ENCODE results near the gene FLNC. TPM values are rescaled to one million over a fixed set of nuclear protein-coding genes. Genes with fewer than 3 reads are reported as not detected.

The FLNC gene, protein sequence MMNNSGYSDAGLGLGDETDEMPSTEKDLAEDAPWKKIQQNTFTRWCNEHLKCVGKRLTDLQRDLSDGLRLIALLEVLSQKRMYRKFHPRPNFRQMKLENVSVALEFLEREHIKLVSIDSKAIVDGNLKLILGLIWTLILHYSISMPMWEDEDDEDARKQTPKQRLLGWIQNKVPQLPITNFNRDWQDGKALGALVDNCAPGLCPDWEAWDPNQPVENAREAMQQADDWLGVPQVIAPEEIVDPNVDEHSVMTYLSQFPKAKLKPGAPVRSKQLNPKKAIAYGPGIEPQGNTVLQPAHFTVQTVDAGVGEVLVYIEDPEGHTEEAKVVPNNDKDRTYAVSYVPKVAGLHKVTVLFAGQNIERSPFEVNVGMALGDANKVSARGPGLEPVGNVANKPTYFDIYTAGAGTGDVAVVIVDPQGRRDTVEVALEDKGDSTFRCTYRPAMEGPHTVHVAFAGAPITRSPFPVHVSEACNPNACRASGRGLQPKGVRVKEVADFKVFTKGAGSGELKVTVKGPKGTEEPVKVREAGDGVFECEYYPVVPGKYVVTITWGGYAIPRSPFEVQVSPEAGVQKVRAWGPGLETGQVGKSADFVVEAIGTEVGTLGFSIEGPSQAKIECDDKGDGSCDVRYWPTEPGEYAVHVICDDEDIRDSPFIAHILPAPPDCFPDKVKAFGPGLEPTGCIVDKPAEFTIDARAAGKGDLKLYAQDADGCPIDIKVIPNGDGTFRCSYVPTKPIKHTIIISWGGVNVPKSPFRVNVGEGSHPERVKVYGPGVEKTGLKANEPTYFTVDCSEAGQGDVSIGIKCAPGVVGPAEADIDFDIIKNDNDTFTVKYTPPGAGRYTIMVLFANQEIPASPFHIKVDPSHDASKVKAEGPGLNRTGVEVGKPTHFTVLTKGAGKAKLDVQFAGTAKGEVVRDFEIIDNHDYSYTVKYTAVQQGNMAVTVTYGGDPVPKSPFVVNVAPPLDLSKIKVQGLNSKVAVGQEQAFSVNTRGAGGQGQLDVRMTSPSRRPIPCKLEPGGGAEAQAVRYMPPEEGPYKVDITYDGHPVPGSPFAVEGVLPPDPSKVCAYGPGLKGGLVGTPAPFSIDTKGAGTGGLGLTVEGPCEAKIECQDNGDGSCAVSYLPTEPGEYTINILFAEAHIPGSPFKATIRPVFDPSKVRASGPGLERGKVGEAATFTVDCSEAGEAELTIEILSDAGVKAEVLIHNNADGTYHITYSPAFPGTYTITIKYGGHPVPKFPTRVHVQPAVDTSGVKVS (N-terminal part only)
- 239 TPM for polyA plus RNA-seq (2013, experiment 1 of 2; ENCODE audit: insufficient read length)
- 157 TPM for polyA plus RNA-seq (2013, experiment 2 of 2; ENCODE audit: insufficient read length)

DNA sequence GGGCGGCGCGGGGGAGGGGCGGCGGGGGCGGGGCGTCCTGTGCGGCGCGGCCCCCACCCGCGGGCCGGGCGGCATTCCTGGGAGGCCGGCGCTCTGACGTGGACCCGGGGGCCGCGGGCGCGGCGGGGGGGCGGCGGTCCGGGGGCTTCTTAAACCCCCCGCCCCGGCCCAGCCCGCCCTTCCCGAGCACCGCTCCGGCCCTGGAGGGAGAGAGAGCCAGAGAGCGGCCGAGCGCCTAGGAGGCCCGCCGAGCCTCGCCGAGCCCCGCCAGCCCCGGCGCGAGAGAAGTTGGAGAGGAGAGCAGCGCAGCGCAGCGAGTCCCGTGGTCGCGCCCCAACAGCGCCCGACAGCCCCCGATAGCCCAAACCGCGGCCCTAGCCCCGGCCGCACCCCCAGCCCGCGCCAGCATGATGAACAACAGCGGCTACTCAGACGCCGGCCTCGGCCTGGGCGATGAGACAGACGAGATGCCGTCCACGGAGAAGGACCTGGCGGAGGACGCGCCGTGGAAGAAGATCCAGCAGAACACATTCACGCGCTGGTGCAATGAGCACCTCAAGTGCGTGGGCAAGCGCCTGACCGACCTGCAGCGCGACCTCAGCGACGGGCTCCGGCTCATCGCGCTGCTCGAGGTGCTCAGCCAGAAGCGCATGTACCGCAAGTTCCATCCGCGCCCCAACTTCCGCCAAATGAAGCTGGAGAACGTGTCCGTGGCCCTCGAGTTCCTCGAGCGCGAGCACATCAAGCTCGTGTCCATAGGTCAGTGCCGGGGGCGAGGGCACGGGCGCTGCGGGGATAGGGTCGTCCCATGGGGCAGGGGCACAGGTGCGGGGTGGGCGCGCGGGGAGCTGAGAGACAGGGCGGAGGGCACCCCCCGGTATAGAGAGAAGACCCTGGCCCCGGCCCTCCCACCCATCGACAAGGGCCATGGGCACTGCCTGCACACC, at the start of gene FLNC:
TSS of gene FLNC (plus strand) at position 176 of the 947 bp plus-strand sequence. CDS start at position 408, 232 bp downstream.
- DNase-seq, result peak; percentile 80

DNA sequence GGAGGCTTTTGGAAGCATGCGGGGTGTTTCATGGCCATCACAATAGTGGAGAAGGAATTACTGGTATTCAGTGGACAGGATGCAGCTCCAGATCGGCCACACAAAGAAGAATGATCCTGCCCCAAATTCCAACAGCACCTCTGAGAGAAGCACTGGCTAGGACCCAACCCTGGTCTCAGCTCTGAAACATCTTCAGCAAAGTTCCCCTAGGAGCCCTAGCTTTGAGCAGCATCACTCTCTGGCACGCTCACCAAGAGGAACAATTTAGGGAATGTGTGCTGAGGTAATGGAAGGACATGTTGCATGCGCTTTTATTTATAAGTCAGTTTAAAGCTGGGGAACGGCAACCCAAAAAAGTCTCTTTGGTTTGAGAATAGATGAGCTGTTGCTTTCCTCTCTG, 49.1 kb upstream of the FLNC start:
- peak; percentile 83 for DNase-seq

DNA sequence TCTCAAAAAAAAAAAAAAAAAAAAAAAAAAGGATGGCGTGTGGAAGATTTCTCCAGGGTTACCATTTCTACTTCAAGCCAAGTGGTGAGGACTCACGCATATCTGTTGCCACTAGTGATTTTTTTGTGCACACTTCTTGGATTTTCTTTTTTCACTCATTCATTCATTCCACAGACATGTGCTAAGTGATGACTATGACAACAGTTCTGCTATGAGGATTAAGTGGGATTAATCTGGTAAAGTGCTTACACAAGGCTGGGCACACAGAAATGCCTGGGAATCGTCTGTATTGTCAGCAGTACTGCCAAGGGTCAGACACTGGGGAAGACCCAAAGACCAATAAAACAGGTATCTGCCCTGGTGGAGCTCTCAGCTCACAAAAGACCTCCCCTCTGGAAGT, 48.4 kb upstream of the FLNC start:
- DNase-seq, result no peak

DNA sequence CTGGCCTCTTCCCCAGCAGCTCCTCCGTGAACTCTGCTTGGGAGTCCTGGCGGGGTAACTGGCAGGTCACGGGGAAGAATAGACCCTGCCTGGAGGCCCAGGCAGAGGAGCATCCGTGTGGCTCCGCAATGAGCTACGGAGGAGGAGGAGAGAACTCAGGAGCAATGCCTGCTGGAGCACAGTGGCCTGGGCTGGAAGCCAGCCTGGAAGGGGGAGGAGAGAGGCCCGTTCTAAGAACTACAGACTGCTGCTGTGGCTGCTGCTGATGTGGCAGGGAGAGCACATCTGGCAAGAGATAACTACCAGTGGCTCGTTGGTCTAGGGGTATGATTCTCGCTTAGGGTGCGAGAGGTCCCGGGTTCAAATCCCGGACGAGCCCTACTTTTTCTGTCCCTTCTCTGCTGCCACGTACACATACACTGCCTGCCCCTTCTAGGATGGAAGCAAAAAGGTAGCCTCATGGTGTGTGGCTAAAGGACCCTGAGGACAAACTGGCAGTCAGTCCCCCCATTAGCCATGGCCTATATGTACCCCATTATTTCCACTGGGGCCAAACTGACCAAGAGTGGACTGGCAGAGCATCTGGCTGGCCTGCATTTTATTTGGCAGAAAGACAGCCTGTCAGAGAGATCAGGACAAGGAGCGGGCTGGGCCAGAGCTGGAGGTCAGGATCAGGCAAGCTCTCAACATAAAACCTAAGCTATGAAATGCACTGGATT, 46.9 kb upstream of the FLNC start:
- DNase-seq, result peak; percentile 86

DNA sequence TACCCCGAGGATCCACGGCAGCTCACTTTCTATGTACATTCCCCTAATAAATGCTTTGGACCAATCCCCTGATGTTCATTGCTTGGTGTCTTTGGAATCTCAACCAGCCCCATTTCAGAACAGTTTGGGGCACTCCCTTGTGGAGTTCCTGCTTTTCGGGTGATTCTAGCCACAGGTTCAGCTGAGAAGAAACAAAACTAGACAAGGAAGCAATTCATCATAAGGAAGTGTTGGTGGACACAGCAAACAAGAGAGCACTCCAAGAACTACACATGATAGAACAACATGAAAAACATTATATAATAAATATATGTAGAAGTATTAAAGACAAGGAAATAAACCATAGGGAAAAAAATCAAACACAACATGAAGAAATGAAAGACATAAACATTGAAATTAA, 44.5 kb upstream of the FLNC start:
- DNase-seq, result no peak

DNA sequence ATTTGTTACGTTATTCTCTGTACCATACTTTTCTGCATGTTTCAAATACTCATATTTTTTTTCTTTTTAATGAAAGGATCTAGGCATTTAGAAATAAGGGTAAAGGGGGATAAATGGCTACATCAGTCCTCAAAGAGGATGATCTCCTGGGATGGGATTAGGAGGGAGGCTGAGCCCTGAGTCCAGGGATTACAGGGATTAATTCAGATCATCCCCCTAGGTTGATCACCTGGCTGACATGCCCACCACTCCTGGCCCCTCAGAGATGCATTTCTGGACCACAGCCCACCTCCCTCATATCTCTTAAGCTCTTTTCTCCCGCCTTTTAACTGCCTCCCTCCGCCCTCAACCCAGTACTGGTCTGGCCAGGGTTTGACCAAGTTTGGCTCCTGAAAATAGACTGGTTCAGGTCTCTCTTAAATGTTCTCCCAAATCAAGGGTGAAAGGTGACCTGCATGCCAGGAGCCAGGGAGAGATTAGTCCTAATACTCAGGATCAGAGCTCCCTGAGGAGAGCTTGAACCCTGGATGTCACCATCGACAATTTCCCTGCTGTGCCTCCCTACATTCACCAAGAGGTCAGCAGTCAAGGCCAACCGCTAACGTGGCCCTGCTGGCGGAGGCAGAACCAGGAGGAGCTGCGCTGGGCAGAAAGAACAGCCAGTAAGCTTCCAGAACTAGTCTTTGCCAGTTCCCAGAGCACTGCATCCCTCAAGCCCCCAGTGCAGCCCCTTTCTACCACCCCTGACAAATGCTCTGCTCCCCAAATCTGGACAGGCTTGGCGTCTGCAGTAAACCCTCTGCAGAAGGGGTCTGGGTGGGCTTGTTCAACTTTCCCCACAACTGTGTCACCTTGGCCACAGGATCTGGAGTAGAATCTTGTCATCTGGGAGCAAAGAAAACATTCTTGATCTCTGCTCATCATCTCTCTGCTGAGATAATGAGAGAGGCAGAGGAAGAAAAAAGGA, 41.5 kb upstream of the FLNC start:
- DNase-seq, result no peak

DNA sequence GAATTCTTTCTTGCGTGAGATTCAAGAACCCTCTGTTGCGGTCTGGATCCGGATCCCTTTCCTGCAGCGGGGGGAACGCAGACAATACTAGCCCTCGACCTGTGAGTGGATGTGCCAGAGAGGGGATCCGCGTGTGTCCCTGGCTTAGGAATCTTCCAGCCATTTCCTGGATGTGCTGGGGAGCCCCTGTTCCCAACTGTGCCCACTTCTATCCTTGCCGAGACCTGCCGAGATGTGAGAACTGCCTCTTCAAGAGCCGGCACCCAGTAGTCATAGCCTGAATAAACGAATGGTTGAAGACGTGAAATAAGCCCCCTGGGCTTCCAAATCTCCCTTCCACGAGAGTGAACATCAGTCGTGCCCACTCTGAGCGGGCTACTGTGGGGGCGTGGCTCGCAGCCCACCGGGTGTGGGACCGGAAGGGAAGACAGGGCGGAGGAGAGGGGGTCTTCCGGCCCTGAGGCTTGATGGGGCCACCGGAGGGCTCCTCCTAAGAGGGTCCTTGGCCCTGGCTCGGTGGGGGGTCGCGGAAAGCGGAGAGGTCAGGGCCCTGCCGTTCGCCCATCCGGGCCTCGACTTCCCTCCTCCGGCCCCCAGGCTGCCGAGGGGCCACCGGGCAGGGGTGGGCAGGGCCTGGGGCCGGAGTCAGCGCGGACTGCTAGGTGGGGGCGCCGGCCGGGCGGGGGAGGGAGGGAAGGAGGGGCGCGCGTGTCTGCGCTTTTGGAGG, 39.7 kb upstream of the FLNC start:
- no peak for DNase-seq

DNA sequence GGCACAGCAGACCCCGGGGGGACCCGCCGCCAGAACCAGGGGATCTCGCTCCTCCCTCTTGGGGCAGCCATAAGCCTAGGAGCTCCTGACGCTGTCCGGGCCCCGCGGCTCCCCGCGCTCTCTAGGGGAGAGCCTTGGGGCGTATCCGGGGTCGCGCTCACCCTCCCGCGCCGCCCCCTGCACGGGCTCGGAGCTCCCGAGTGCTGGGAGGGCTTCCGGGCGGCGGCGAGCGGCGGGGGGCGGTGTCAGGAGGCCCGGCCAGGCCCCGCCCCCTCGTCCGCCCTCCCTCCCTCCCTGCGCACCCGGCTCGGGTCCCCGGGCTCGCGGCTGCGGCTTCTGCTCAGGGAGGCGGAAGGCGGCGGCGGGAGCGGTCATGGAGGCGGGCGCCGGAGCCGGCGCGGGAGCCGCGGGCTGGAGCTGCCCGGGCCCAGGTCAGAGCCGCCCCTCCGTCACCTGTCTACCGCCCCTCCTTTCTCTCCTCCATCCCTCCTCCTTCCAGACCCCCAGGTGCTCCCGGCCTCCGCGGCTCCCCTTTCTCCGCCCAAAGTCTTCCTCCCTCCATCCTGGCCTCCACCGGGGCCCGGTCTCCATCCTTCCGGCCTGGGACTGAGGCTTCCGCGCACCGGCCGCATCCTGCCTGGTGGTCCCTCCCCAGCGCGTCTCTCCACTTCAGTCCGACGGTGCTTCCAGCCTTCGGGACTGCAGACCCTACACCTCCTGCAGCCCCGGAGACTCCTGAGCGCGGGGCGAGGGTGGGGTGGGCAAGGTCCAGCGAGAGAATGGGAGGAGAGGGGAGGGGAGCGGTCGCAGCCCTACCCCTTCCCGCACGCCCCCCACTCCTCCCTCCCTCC, 38.9 kb upstream of the FLNC start, which contains the start of gene CCDC136:
TSS of gene CCDC136 (plus strand) at position 848 of the 851 bp plus-strand sequence. CDS start 444 bp downstream, outside the sequence.
- DNase-seq, result peak; percentile 69

DNA sequence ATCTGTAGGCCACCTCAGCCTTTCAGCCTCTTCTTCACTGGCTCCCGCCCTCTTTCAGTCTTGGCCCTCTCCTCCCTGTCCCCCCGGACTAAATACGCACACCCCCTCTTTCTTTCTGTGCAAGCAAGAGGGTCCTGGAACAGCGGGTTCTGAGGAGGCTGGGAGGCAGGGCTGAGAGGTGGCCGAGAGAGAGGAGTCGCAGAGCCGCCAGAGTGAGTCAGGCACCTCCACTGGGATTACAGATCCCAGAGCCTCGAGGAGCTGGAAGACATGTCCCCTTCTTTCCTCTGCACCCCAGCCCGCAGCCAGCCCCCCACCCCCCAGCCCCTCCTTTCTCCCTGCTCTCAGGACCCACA, 38.3 kb upstream of the FLNC start:
- DNase-seq, result no peak

DNA sequence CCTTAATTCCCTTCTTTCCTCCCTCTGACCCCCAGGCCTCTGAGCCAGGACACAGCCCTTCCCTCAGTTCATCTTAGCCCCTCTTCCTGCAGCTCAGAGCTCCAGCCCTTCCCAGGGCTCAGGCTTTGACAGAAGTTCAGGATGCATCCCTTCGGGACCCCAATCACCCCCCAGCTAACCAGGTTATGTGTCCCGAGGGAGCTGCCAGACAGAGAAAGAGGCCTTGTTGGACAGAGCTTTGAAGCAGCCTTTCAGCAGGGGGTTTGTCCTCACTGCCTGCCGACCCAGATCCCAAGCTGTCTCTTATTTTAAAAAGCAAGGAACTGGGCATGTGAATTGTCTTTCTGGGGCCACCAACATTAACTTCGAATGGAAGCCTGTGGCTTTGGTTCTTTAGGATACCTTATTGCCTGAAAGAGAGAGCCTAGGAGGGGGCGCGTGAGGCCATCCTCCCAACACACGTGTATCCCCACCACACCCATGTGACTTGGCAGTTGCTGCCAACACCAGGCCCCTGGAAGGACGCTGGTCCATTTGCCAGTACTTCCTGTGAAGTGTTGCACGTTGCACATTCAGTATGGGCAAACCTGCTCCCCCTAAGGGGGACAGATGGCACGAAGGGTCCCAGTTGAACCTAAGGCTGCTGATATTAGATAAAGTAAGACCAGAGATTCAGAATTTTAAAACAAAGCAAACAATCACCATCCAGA, 37.6 kb upstream of the FLNC start:
- no peak for DNase-seq

DNA sequence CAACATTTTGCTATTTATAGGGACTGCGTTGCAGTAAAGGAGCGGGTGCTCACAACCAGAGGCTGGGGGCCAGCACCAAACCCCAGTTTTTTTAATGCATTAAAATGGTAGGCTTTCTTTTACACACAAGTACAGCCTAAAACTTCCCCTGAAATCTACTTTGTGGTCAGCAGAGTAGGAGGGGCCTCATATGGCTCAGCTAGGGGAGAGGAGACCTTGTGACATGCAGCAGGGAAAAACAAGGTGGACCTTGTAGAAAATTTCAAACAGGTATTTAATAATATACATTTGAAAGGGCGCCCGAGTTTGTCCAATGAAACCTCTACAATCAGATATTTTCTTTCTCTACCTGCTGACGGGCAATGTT, 37.0 kb upstream of the FLNC start:
- DNase-seq, result no peak

DNA sequence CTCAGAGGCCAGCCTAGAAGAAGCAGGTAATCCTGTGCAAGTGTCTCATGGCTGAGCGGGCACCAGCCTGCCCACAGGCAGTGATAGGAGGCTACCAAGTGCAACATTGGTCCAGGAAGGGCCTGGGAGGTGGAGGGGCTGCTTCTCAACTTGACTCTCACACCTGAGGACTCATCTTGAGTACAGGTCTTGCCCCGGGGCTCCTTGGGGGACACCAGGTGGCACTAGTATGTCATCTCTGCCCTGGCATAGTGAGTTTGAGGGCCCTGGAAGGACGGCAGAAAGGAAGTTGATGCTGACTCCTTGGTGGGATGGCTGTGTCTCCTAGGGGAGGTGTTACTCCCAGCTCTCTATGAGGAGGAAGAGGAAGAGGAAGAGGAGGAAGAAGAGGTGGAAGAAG, 36.2 kb upstream of the FLNC start:
- DNase-seq, result no peak

DNA sequence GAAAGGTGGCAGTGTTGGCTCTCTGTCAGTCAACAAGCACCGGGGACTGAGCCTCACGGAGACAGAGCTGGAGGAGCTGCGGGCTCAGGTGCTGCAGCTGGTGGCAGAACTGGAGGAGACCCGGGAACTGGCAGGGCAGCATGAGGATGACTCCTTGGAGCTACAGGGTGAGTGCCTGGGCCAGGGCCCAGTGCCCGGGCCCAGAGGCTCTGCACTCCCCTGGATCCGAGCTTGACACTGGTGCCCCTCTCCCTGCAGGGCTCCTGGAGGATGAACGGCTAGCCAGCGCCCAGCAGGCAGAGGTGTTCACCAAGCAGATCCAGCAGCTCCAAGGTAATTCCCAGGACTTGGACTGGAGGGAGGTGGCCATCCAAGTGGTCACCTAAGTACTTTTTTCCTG, 35.8 kb upstream of the FLNC start:
- no peak for DNase-seq

DNA sequence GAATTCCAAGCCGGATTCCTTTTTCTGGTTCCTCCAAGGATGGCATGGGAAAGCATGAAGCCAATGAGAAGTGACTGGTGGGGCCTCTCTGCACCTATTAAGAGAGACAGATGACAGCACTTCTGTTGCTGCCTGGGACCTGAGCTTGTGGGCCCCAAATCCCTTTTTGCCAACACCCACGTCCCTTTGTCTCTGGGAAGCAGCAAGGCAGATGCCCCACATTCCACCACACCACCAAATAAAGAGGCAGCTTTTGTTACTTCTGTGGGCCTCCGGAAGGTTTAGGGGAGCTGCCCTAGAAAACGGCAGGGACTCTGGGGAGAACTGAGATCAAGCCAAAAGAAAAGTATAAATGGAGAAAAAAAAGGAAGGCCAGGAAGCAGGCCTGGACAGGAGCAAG, 35.1 kb upstream of the FLNC start:
- DNase-seq, result no peak

DNA sequence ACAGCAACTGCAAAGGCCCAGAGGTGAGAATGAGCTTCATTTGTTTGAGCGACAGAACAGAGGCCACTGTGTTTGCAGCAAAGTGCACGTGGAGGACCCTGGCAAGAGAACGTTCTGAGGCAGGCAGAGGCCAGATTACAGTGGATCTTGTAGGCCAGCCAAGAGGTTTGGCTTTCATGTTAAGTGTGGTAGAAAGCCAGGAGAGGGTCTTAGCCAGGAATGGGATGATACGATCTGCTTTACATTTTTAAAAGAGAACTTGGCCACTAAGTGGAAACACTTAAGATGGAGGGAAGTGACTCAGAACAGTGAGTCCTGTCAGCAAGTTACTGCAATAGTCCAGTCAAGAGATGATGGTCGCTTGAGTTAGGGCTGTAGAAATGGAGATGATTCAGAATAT, 33.9 kb upstream of the FLNC start:
- peak; percentile 50 for DNase-seq

DNA sequence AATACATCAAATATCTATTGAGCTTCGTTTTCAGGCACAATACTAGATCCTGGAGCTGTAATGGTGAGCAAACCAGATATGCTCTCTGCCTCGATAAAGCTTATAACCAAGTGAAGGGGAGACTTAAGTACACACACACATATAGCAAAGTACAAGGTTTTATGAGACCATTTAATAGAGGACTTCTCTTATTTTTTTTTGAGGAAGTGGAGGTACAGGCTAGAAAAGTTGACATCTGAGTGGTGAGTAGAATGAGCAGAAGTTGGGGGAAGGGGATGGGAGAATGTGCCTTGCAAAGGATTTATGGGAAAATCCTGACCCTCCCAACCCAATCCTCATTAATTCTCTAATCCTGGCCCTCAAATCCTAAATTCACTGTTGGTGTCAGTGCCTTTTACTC, 30.8 kb upstream of the FLNC start:
- DNase-seq, result no peak

DNA sequence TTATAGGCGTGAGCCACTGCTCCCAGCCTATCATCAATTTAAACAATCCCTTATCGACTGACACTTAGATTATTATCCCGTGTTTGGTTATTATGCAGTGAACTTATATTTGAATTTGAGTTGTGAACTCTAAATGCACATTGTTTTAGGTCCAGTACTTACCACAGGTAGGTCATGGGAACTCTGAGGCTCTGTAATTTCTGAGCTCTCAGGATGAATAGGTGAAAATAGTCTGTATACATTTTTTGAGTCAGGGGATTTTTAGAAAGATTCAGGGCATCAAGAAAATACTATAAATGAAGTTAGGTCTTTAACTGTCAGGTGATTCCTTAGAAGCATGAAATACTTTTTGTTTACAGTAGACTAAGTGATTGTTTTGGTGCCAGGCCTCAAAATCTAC, 29.6 kb upstream of the FLNC start:
- no peak for DNase-seq
